ENCODE measurements around the gene DUSP1.

GRCh38 chr5:172758834-172759149 lies 12.2 kb downstream of the DUSP1 start:
- TF ChIP-seq POLR2AphosphoS5 (IDR thresholded peaks at IDR 0.05; ENCODE audit: low read depth, low read length) (no peak), TAF1 (IDR thresholded peaks at IDR 0.05; ENCODE audit: borderline replicate concordance, insufficient read depth, low read length) (no peak), SIN3A (IDR thresholded peaks at IDR 0.05; ENCODE audit: borderline replicate concordance, insufficient read depth, low read length) (no peak), REST (IDR thresholded peaks at IDR 0.05; ENCODE audit: insufficient read depth in 1 of 2, low read depth in 2 of 2, low read length in 2 of 2) (no peak), FOXP2 (optimal IDR thresholded peaks at IDR 0.05; ENCODE audit: borderline replicate concordance, extremely low read depth, extremely low read length, insufficient read depth) (no peak)

All from PFSK-1 (cell line).